ENCODE results near the gene KCNQ2.

Gene KCNQ2

GRCh38 chr20:63501818-63502670 is 29.6 kb upstream of the KCNQ2 start:
- no peak for DNase-seq

GRCh38 chr20:63500902-63501817 is 28.7 kb upstream of the KCNQ2 start:
- no peak for DNase-seq

GRCh38 chr20:63500151-63500901 is 27.9 kb upstream of the KCNQ2 start:
- DNase-seq = no peak

GRCh38 chr20:63499338-63499969 is 27.0 kb upstream of the KCNQ2 start:
- no peak for DNase-seq

GRCh38 chr20:63498960-63499337 is 26.5 kb upstream of the KCNQ2 start, which contains the start of gene EEF1A2:
TSS of gene EEF1A2 (minus strand) at chr20:63499083. CDS start at chr20:63497763, 1,320 bp downstream.
- peak; percentile 64 for DNase-seq

- no peak for DNase-seq
Measured at GRCh38 chr20:63497946-63498935, 25.8 kb upstream of the KCNQ2 start.

GRCh38 chr20:63497138-63497945 is 24.9 kb upstream of the KCNQ2 start:
- DNase-seq = no peak

- no peak for DNase-seq
Measured at GRCh38 chr20:63496596-63497120, 24.2 kb upstream of the KCNQ2 start.

GRCh38 chr20:63495741-63496595 is 23.5 kb upstream of the KCNQ2 start:
- peak; percentile 77 for DNase-seq

GRCh38 chr20:63495167-63495720 is 22.8 kb upstream of the KCNQ2 start:
- DNase-seq = no peak

- DNase-seq = no peak
Measured at GRCh38 chr20:63494420-63495166, 22.1 kb upstream of the KCNQ2 start.

GRCh38 chr20:63494084-63494419 is 21.6 kb upstream of the KCNQ2 start:
- no peak for DNase-seq

- DNase-seq = no peak
Measured at GRCh38 chr20:63493563-63494020, 21.1 kb upstream of the KCNQ2 start.

- DNase-seq = no peak
Measured at GRCh38 chr20:63492982-63493381, 20.5 kb upstream of the KCNQ2 start.

- no peak for DNase-seq
Measured at GRCh38 chr20:63492518-63492917, 20.1 kb upstream of the KCNQ2 start.

- DNase-seq = no peak
Measured at GRCh38 chr20:63491635-63492230, 19.3 kb upstream of the KCNQ2 start.

- DNase-seq = no peak
Measured at GRCh38 chr20:63491078-63491477, 18.6 kb upstream of the KCNQ2 start.

- no peak for DNase-seq
Measured at GRCh38 chr20:63490416-63490815, 18.0 kb upstream of the KCNQ2 start.

Measured in CD4-positive, alpha-beta T cell treated with Interleukin-10 for 1 hour (primary cell).